Endothelial cell (in vitro differentiated cells): Measurements from ENCODE around the gene REEP3. TPM values are rescaled to one million over a fixed set of nuclear protein-coding genes. Genes with fewer than 3 reads are reported as not detected.
"Not testable (repeated sequence)": the region's sequence is repeated elsewhere in the genome, so short reads cannot be mapped to it uniquely, and the experiment has no call there.

Experiments
- DNase-seq: peaks from one replicate; pipeline ENCODE4 v3.0.0; 2021; ENCODE audit warnings: low spot score
- H3K27ac Mint-ChIP-seq: one replicate; pipeline ENCODE4 v1.8.0; 2021; ENCODE audit warnings: mixed read lengths, inconsistent platforms; ENCODE audit not compliant: unreplicated experiment
- H3K27me3 Mint-ChIP-seq: one replicate; pipeline ENCODE4 v1.8.0; 2021; ENCODE audit warnings: mild to moderate bottlenecking, moderate library complexity, mixed read lengths, inconsistent platforms; ENCODE audit not compliant: unreplicated experiment
- H3K36me3 Mint-ChIP-seq: one replicate; pipeline ENCODE4 v1.8.0; 2021; ENCODE audit warnings: mild to moderate bottlenecking, low read depth, mixed read lengths, inconsistent platforms; ENCODE audit not compliant: unreplicated experiment
- H3K4me1 Mint-ChIP-seq: one replicate; pipeline ENCODE4 v1.8.0; 2021; ENCODE audit warnings: mild to moderate bottlenecking, mixed read lengths, inconsistent platforms; ENCODE audit not compliant: unreplicated experiment
- H3K4me3 Mint-ChIP-seq: one replicate; pipeline ENCODE4 v1.8.0; 2021; ENCODE audit warnings: mild to moderate bottlenecking, mixed read lengths, inconsistent platforms; ENCODE audit not compliant: unreplicated experiment
- H3K9me3 Mint-ChIP-seq: one replicate; pipeline ENCODE4 v1.8.0; 2021; ENCODE audit warnings: mixed read lengths, inconsistent platforms; ENCODE audit not compliant: unreplicated experiment
- CTCF ChIP-seq: fragments of 200-600 bp; sonication (generic); IDR thresholded peaks from one replicate; pipeline ENCODE4 v1.5.0; 2021; ENCODE audit warnings: antibody characterized with exemption; ENCODE audit not compliant: unreplicated experiment
- total RNA-seq: library from RNA; stranded (reverse); fragmentation: NEBNext Ultra II Directional; extraction: Animal tissue kit (Norgen Biotek cat#: 25700); gene quantifications from one replicate; pipeline ENCODE4 v1.2.1, GENCODE V29; 2021; ENCODE audit not compliant: unreplicated experiment

REEP3 gene
- total RNA-seq, 1 donor from 2014 or later, result 26.1 TPM

DNA sequence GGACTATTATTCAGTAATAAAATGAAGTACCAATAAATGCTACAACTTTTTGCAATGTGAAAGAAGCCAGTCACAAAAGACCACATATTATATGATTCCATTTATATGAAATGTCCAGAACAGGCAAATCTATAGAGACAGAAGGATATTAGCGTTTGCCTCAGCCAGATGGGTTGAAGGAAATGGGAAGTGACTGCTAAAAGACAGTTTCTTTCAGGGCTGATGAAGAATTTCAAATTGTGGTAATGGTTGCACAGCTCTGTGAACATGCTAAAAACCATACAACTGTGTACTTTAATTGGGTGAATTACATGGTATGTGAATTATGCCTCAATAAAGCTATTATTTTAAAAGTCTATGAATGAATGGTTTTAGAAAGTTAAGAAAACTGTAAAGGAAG, 23.9 kb upstream of the REEP3 start:
- no peak for TF ChIP-seq CTCF
- H3K4me3 Mint-ChIP-seq, result no peak overlapping the region
- DNase-seq, result no peak
- no peaks in the 10 kb centered on the region for H3K36me3 Mint-ChIP-seq
- no peaks in the 10 kb centered on the region for H3K27me3 Mint-ChIP-seq
- H3K4me1 Mint-ChIP-seq, result peaks cover 6% of the 10 kb centered on the region
- H3K9me3 Mint-ChIP-seq, result no peaks in the 10 kb centered on the region
- no peak overlapping the region for H3K27ac Mint-ChIP-seq

GRCh38 chr10:63498665-63499064, 22.5 kb upstream of the REEP3 start:
- no peak for DNase-seq
- H3K27ac Mint-ChIP-seq, result no peak overlapping the region
- no peaks in the 10 kb centered on the region for H3K27me3 Mint-ChIP-seq
- no peak overlapping the region for H3K4me3 Mint-ChIP-seq
- no peaks in the 10 kb centered on the region for H3K9me3 Mint-ChIP-seq
- no peak for TF ChIP-seq CTCF
- peaks cover 6% of the 10 kb centered on the region for H3K4me1 Mint-ChIP-seq
- H3K36me3 Mint-ChIP-seq, result no peaks in the 10 kb centered on the region

DNA sequence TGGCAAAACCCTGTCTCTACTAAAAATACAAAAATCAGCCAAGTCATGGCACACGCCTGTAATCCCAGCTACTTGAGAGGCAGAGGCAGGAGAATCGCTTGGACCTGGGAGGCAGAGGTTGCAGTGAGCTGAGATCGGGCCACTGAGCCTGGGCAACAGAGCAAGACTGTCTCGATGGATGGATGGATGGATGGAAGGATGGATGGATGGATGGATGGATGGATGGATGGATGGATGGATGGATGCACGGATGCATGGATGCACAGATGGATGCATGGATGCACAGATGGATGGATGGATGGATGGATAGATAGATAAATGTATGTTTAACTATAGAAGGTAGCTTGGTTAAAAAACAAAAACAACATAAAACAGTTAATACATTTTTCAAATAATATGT, 20.6 kb upstream of the REEP3 start:
- H3K36me3 Mint-ChIP-seq, H3K27me3 Mint-ChIP-seq, H3K9me3 Mint-ChIP-seq, H3K27ac Mint-ChIP-seq, H3K4me3 Mint-ChIP-seq, DNase-seq: not testable (repeated sequence)
- H3K4me1 Mint-ChIP-seq, result peaks cover 14% of the 10 kb centered on the region

- no peaks in the 10 kb centered on the region for H3K9me3 Mint-ChIP-seq
- no peak overlapping the region for H3K27ac Mint-ChIP-seq
- no peaks in the 10 kb centered on the region for H3K36me3 Mint-ChIP-seq
- TF ChIP-seq CTCF, result no peak
- peaks cover 23% of the 10 kb centered on the region for H3K4me1 Mint-ChIP-seq
- no peak for DNase-seq
- no peak overlapping the region for H3K4me3 Mint-ChIP-seq
- H3K27me3 Mint-ChIP-seq, result no peaks in the 10 kb centered on the region
Observed at GRCh38 chr10:63501954-63502353, 19.2 kb upstream of the REEP3 start.

- TF ChIP-seq CTCF, result no peak
- no peaks in the 10 kb centered on the region for H3K36me3 Mint-ChIP-seq
- H3K9me3 Mint-ChIP-seq, result no peaks in the 10 kb centered on the region
- no peak overlapping the region for H3K27ac Mint-ChIP-seq
- no peak for DNase-seq
- peaks cover 23% of the 10 kb centered on the region for H3K4me1 Mint-ChIP-seq
- H3K4me3 Mint-ChIP-seq, result no peak overlapping the region
- H3K27me3 Mint-ChIP-seq, result no peaks in the 10 kb centered on the region
Observed at GRCh38 chr10:63502832-63503231, 18.4 kb upstream of the REEP3 start.

DNA sequence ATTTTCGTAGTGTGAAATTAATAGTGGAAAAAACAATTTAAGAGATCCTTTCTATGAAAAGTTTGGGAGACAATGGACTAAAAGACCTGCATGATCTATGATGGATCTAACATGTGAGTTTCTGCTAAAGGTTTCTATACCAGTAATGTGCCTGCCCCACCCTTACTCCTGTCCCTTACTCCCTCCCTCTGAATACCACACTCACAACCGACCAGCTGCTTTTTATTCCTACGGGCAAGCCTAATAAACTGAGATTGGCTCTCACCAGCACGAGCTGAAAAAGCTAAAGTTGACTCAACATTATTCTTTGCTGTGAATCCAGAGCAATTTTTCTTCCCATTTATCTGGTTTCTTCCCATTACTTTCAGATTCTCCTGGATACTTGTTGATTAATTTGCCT, 17.8 kb upstream of the REEP3 start:
- Mint-ChIP-seq H3K4me3 (no peak overlapping the region), H3K9me3 (no peaks in the 10 kb centered on the region), H3K36me3 (no peaks in the 10 kb centered on the region), H3K4me1 (peaks cover 23% of the 10 kb centered on the region), H3K27me3 (no peaks in the 10 kb centered on the region), H3K27ac (no peak overlapping the region)
- no peak for TF ChIP-seq CTCF
- no peak for DNase-seq
